ENCODE results near the gene SNCA. TPM values are rescaled to one million over a fixed set of nuclear protein-coding genes. Genes with fewer than 3 reads are reported as not detected.

The SNCA gene
- total RNA-seq, 4 donors from 2014 or later, result 9.8 to 25.6 (median 16.7) TPM

DNA sequence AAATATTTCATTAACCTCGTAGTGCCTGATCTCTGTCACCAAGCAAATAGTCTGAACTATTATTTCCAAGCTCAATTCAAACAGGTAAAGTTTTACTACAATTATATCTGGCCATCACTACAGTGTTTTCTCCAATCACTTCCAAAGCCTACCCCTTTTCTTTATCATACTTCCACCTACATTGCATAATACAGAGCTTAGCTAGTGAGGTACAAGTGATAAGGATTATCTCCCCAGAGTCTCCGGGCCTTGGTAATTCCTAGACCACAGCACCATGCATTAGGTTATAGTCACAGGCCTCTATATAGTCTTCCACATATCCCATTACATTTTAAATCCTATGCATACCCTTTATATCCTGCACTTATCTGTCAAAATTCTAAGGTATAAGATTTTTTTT is 154.2 kb downstream of the SNCA start:
- H3K4me3 ChIP-seq (ENCODE audit: low read depth, poor library complexity, severe bottlenecking), result no peak overlapping the region
- TF ChIP-seq, protein P1, sequence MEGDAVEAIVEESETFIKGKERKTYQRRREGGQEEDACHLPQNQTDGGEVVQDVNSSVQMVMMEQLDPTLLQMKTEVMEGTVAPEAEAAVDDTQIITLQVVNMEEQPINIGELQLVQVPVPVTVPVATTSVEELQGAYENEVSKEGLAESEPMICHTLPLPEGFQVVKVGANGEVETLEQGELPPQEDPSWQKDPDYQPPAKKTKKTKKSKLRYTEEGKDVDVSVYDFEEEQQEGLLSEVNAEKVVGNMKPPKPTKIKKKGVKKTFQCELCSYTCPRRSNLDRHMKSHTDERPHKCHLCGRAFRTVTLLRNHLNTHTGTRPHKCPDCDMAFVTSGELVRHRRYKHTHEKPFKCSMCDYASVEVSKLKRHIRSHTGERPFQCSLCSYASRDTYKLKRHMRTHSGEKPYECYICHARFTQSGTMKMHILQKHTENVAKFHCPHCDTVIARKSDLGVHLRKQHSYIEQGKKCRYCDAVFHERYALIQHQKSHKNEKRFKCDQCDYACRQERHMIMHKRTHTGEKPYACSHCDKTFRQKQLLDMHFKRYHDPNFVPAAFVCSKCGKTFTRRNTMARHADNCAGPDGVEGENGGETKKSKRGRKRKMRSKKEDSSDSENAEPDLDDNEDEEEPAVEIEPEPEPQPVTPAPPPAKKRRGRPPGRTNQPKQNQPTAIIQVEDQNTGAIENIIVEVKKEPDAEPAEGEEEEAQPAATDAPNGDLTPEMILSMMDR (IDR thresholded peaks at IDR 0.05), result no peak
- TF ChIP-seq POLR2A (IDR thresholded peaks at IDR 0.05), result no peak
- WGBS, 2 donors, result 67 to 80% methylated on average over 2 of the region's 2 CpGs
- intact Hi-C loops (cut with DNase I; ENCODE audit: low total_unique reads), result no loop called here
- DNase-seq (ENCODE audit: low spot score in 2 of 2), result no peak

DNA sequence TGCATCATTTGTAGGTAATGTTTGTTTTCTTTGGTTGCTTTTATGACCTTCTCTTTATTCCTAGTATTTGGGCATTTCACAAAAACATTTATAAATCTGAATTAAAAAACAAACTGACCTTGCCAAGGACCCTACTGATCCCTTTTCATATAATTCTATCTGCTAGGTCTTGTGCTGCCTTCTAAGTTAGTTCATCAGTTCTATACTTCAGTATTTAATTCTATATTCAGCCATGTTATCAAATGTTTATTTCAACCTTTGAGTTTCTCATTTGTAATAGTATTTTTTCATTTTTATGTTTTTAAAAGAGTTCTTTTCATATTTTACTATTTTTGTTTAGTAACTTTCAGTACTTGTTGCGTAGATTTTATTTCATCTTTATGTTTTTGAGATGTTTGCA is 155.3 kb downstream of the SNCA start:
- intact Hi-C loops (cut with DNase I; ENCODE audit: low total_unique reads), result no loop called here
- WGBS, 2 donors, result 88 to 89% methylated on average over 1 of the region's 1 CpG
- H3K4me3 ChIP-seq (ENCODE audit: low read depth, poor library complexity, severe bottlenecking), result no peak overlapping the region
- no peak for DNase-seq (ENCODE audit: low spot score in 2 of 2)
- TF ChIP-seq, protein P1 (IDR thresholded peaks at IDR 0.05), result no peak
- TF ChIP-seq POLR2A (IDR thresholded peaks at IDR 0.05), result no peak

DNA sequence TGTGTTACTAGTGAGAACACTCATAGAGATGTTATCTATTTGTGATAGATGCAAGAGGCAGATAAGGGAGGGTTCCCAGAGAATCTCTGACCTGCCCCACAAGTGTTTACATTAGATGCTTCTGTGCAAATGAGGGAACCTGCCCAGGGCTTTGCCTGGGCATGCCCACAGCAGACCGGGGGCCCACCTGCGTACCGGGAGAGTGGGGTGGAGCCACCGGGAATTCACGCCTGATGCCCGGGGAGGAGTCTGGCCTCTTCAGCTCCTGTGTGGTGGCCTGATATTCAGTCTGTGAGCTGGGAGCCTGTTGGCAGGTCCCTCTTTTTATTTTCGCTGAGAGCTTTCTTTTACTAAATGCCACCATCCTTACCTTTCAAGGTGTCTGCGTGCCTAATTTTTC is 155.7 kb downstream of the SNCA start:
- H3K4me3 ChIP-seq (ENCODE audit: low read depth, poor library complexity, severe bottlenecking), result no peak overlapping the region
- DNase-seq (ENCODE audit: low spot score in 2 of 2), result peak; percentile 44 to 81
- no peak for TF ChIP-seq POLR2A (IDR thresholded peaks at IDR 0.05)
- TF ChIP-seq, protein P1 (IDR thresholded peaks at IDR 0.05), result no peak
- 53 to 73% methylated on average over 8 of the region's 8 CpGs for WGBS, 2 donors
- intact Hi-C loops (cut with DNase I; ENCODE audit: low total_unique reads), result no loop called here

DNA sequence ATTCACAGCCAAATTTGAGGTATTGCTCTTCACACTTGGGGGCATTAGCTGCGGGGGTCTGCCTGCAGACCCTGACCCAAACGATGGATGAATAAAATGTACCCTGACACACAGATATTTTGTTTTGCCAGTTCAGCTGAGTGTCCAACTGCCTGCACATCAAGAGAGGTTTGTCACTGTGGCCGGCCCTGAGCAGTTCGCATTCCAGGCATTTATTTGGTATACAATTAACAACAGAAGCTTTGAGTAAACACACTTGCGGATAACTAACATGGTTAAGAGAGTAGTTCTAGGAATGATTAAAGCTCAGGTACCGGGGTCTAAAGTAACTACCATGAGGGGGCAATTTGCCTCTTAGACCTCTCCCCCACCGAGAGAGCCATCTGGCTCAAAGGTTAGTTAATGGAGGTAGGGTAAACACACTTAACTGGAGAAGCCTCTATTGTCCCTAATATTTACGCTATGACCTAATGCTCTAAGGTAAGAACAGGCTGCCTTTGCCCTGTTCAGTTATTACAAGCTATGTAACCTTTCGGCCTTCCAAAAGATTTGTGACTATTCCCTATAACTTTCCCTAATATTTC is 162.0 kb downstream of the SNCA start:
- TF ChIP-seq, protein P1 (IDR thresholded peaks at IDR 0.05), result no peak
- no peak for TF ChIP-seq POLR2A (IDR thresholded peaks at IDR 0.05)
- no peak overlapping the region for H3K4me3 ChIP-seq (ENCODE audit: low read depth, poor library complexity, severe bottlenecking)
- no peak for DNase-seq (ENCODE audit: low spot score in 2 of 2)
- WGBS, 2 donors, result 78 to 80% methylated on average over 9 of the region's 9 CpGs
- intact Hi-C loops (cut with DNase I; ENCODE audit: low total_unique reads), result no loop called here

Other genes with a start within 250 kb of the SNCA start
- 10 to 100 TPM; 10.3 to 26.5 (median 20.5) TPM for gene MMRN1, start 57.7 kb upstream of the SNCA start, total RNA-seq